Gastrocnemius medialis (tissue), 4 donors: ENCODE measurements around the gene INSRR. TPM values are rescaled to one million over a fixed set of nuclear protein-coding genes. Genes with fewer than 3 reads are reported as not detected.

Experiments used
- ATAC-seq, 2 donors: fragments of 150-250 bp; one replicate each; pipeline ENCODE4 v1.9.1; 2016
- DNase-seq, 2 donors: peaks; one replicate each; pipeline ENCODE4 v3.0.0-alpha.2; 2019
- H3K27ac ChIP-seq, 4 donors: fragments of 200-600 bp; sonication (generic); 1 replicate in 1 of 4; 2 replicates in 3 of 4; pipeline ENCODE4 v1.5.1; 2016 to 2018; ENCODE audit warnings: mild to moderate bottlenecking in 2 of 4, moderate library complexity in 1 of 4
- H3K27me3 ChIP-seq, 3 donors: fragments of 200-600 bp; sonication (generic) in 2 of 3; 1 replicate in 1 of 3; 2 replicates in 2 of 3; pipeline versions ENCODE4 v1.5.1 to v1.6.0; 2016 to 2019; ENCODE audit warnings: mild to moderate bottlenecking in 1 of 3, moderate library complexity in 1 of 3
- H3K36me3 ChIP-seq, 2 donors: fragments of 200-600 bp; sonication (generic) in 1 of 2; one replicate each; pipeline ENCODE4 v1.5.1; 2017 to 2018
- H3K4me1 ChIP-seq, 2 donors: fragments of 200-600 bp; sonication (generic) in 1 of 2; one replicate each; pipeline ENCODE4 v1.5.1; 2016 to 2017; ENCODE audit warnings: mild to moderate bottlenecking in 2 of 2
- H3K4me3 ChIP-seq, 4 donors: fragments of 200-600 bp; sonication (generic) in 3 of 4; 1 replicate in 1 of 4; 2 replicates in 3 of 4; pipeline ENCODE4 v1.5.1; 2016 to 2019; ENCODE audit warnings: mild to moderate bottlenecking in 2 of 4
- H3K9me3 ChIP-seq, 3 donors: fragments of 200-600 bp; sonication (generic) in 2 of 3; 1 replicate in 1 of 3; 2 replicates in 2 of 3; pipeline ENCODE4 v1.5.1; 2016 to 2019
- CTCF ChIP-seq, 5 experiments: fragments of 450-650 bp in 3 of 5; fragments of 200-600 bp in 2 of 5; sonication (generic) in 2 of 5; IDR thresholded peaks in 4 of 5; conservative IDR thresholded peaks in 1 of 5; 1 replicate in 4 of 5; 2 replicates in 1 of 5; pipeline ENCODE4 v1.5.1; 2016 to 2019; ENCODE audit warnings: antibody characterized with exemption in 5 of 5, mild to moderate bottlenecking in 3 of 5, moderate library complexity in 3 of 5
- POLR2A ChIP-seq, 2 donors: fragments of 450-650 bp; IDR thresholded peaks; one replicate each; pipeline ENCODE4 v1.6.1; 2017; ENCODE audit warnings: antibody characterized with exemption in 2 of 2, mild to moderate bottlenecking in 2 of 2, moderate library complexity in 2 of 2
- in situ Hi-C, 4 donors: fragments of 200-750 bp; cut with MboI; loops; one replicate each; pipeline versions ENCODE4 v1.15.0 to v1.8.0; 2017; ENCODE audit warnings: low sequenced_read_pairs in 4 of 4
- intact Hi-C: fragments of 100-400 bp; cut with DNase I; formaldehyde crosslinking; loops from one replicate; pipeline ENCODE4 v1.15.1; 2023; ENCODE audit warnings: low total_unique reads
- total RNA-seq, 4 donors: library from RNA; depleted of rRNA; stranded (reverse); fragments of >200 nt; gene quantifications; one replicate each; pipeline versions ENCODE4 v1.1.0 to v1.2.3, GENCODE V29; 2016

INSRR gene
- total RNA-seq, 4 donors from 2014 or later, result not detected

- no peak overlapping the region for H3K4me3 ChIP-seq
- H3K4me1 ChIP-seq, result peaks cover 0 to 17% of the 10 kb centered on the region in 2 donors
- H3K27ac ChIP-seq, result peak overlapping the region; percentile 7 to 55 (median 22)
- TF ChIP-seq POLR2A (IDR thresholded peaks at IDR 0.05), result no peak
- no peak for TF ChIP-seq CTCF (IDR thresholded peaks at IDR 0.05 in 4 of 5, conservative IDR thresholded peaks at IDR 0.05 in 1 of 5)
- intact Hi-C loops, result no loop called here
- no peaks in the 10 kb centered on the region for H3K9me3 ChIP-seq
- in situ Hi-C loops, result loop anchor here in 2 of 4 donors (25.0 kb wide), 2 partner anchors 140 to 165 kb away; partner anchors contain the start of genes CRABP2 (in 1 of the 2) and NES (in 1 of the 2)
- DNase-seq, result peak; percentile 40 to 75
- H3K36me3 ChIP-seq, result no peaks in the 10 kb centered on the region
- peak; percentile 69 to 87 for ATAC-seq
- peaks cover 0 to 8% (median 0%) of the 10 kb centered on the region in 3 donors for H3K27me3 ChIP-seq
Observed at GRCh38 chr1:156852418-156852874, 6.5 kb downstream of the INSRR start.

- intact Hi-C loops, result no loop called here
- H3K27me3 ChIP-seq, result peaks cover 0 to 8% (median 0%) of the 10 kb centered on the region in 3 donors
Observed at GRCh38 chr1:156851779-156852417, 7.0 kb downstream of the INSRR start.

GRCh38 chr1:156849151-156849496 is 9.8 kb downstream of the INSRR start:
- no peak for TF ChIP-seq POLR2A (IDR thresholded peaks at IDR 0.05)
- no peak for TF ChIP-seq CTCF (IDR thresholded peaks at IDR 0.05 in 4 of 5, conservative IDR thresholded peaks at IDR 0.05 in 1 of 5)
- Histone ChIP-seq H3K4me1 (peaks cover 0 to 17% of the 10 kb centered on the region in 2 donors), H3K4me3 (no peak overlapping the region), H3K27ac (no peak overlapping the region), H3K9me3 (no peaks in the 10 kb centered on the region), H3K36me3 (no peaks in the 10 kb centered on the region), H3K27me3 (peaks cover 13 to 29% (median 13%) of the 10 kb centered on the region in 3 donors)
- ATAC-seq (no peak), DNase-seq (no peak)
- intact Hi-C loops, result no loop called here
- in situ Hi-C loops, result no loop called here

More at GRCh38 chr1:156851779-156852417, 7.0 kb downstream of the INSRR start:
- peak overlapping the region; percentile 7 to 55 (median 22) for H3K27ac ChIP-seq
- no peak overlapping the region for H3K4me3 ChIP-seq
- DNase-seq (no peak), ATAC-seq (peak in 1 of 2 donors; percentile 32)
- H3K9me3 ChIP-seq, result no peaks in the 10 kb centered on the region
- in situ Hi-C loops, result loop anchor here in 2 of 4 donors (25.0 kb wide), 2 partner anchors 140 to 165 kb away; partner anchors contain the start of genes CRABP2 (in 1 of the 2) and NES (in 1 of the 2)
- peaks cover 0 to 17% of the 10 kb centered on the region in 2 donors for H3K4me1 ChIP-seq
- no peak for TF ChIP-seq CTCF (IDR thresholded peaks at IDR 0.05 in 4 of 5, conservative IDR thresholded peaks at IDR 0.05 in 1 of 5)
- TF ChIP-seq POLR2A (IDR thresholded peaks at IDR 0.05), result no peak
- H3K36me3 ChIP-seq, result no peaks in the 10 kb centered on the region

- Histone ChIP-seq H3K9me3 (no peaks in the 10 kb centered on the region), H3K36me3 (no peaks in the 10 kb centered on the region), H3K27me3 (peaks cover 17 to 34% (median 18%) of the 10 kb centered on the region in 3 donors), H3K4me1 (peaks cover 0 to 17% of the 10 kb centered on the region in 2 donors), H3K27ac (no peak overlapping the region), H3K4me3 (no peak overlapping the region)
- TF ChIP-seq CTCF (IDR thresholded peaks at IDR 0.05 in 4 of 5, conservative IDR thresholded peaks at IDR 0.05 in 1 of 5), result no peak
- in situ Hi-C loops, result no loop called here
- DNase-seq (no peak), ATAC-seq (no peak)
- intact Hi-C loops, result no loop called here
Observed at GRCh38 chr1:156848461-156849150, 10.3 kb downstream of the INSRR start.
